Fibroblast of skin of scalp (primary cell): ENCODE results near the gene CKAP4.

Experiments used
- DNase-seq: peaks from one replicate; pipeline ENCODE4 v3.0.0-alpha.2; 2013

CKAP4 gene

DNA sequence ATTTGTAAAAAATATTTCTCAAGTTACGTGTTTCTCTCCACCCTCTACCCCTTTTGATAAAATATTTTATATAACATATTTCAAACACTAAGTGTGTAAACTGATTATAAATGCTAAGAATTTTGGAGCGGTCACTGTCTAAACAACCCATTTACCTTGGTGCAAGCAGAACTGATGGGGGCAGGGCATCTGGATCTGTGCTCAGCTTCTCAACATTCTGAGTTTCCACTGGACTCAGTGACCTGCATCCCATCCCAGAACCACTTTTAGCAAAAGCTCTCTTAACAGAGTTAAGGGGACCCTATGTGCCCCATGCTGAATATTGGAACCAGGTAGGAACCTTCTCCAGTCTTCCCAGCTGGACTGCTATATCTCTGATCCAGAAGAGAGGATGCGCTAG is 53.5 kb downstream of the CKAP4 start:
- DNase-seq: no peak

DNA sequence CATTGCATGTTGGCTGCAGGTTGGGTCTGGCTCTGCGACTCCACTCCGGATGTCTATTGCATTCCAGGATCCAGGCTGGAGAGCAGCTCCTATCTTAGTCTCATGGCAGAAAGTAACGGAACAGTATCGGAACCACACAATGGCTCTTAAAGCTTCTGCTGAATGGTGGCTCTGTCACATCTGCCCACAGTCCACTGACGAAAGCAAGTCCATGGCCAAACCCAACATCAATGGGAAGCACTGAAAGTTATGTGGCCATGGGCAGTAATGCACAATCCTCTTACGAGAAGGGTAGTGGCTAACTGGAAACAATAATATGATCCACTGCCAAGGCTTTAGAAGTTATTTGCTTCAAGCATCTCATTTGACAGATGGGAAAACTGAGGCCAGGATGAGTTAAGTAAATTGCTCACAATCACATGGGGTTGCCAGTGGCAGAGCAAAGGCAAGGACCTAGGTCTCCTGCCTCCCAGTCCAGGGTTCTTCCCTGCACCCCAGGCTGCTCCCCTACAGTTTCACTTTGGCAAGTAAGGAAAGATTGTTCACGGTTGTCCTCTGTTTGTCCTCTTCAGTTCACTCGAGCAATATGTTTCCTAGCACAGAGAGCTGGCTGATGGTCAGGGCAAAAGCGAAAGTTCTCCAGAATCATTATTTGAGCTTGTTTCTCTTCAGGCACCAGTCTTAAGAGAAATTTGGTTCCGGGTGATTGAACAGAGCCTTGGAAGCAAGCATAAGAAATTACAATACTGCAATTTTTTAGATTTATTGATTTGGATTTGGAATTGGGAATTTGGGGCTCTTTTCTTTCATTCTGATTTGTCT is 54.2 kb downstream of the CKAP4 start:
- no peak for DNase-seq

DNA sequence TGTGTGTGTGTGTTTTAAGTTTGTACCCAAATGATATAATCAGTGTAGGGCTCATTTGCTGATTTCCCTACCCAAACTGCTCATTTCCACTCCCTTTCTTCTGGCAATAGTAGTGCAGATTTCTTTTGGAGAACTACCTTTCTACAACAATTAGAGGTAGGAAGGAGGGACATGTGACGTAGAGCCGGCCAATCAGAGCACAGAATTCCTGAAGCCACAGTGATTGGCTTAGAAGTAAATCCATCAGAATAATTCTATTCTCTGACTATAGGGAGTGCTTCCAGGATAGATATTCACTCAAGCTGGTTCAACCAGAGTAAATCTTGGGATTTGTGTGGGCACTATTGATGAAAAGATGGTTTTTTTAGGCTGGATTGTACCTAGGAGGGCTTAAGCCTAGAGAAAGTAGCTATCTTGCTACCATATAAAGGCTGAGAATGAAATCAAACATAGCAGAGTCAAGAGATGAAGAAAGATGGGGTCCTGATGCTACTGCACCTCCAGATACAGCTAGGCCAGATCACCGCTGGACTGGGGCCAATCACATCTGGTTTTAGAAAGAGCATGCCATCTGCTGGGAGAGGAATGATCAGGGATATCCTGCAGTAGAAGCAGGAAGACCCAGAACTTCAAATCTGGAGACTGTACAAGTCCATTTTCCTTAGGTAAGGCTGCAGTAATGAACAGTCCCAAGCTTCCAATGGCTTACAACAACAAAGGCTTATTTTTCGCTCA is 55.0 kb downstream of the CKAP4 start:
- DNase-seq: peak; percentile 14

DNA sequence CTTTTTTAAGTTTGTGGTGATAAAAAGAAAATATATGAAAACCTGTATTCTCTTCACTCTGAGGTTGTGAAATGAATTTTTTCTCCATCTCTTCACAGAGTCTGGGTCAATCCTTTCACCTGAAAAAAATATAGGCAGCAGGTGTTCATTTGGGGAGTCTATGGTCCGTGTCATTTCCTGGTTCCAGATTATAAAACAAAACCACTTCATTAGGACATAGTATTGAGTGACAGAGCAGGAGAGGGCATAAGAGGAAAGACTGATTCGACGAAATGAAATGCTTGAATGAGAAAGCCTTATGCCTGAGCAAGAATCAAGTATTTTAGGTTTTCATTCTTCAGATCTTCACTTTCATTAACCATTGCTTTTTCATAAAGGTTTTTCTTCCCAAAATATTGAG is 57.2 kb downstream of the CKAP4 start:
- DNase-seq: no peak

DNA sequence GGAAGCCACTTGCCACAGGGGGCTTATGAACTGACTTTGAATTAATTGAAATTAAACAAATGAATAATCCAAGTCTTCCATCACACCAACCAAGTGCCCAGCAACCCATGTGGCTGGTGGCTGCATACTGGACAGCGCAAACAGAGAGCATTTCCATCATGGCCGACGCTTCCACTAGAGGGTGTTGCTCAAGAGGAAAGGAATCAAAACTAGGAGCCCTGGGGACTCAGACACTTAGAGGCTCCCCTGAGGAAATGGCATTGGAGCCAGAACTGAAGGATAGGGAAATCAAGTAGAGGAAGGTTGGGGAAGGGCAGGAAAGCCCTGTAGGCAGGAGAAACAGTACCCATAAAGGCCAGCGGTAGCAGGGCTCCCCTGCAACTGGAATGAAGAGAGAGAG is 58.5 kb downstream of the CKAP4 start:
- no peak for DNase-seq

DNA sequence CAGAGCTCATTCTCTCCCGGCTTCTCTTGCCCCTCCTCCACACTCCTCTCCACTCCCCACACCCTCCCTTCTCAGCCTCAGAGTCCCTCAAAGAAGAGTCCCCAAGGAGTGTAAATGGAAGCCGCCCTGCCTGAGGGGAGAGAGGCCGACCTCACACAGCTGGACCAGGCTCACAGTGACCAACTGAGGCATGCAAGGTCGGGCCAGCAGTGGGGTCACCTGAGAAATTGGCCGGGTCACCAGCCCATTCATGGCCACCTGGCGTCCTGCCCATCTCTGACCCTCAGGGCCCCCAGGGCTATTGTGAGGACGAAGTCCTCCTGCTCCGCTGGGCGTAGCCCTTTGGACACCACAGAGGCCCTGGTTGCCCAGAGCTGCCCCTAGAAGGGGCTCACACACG is 59.6 kb downstream of the CKAP4 start:
- no peak for DNase-seq
